GM18502 (cell line): ENCODE data around the gene TRPV5.
"Not testable (repeated sequence)": the region's sequence is repeated elsewhere in the genome, so short reads cannot be mapped to it uniquely, and the experiment has no call there.

Experiments
- ATAC-seq: cut with Tn5 transposase; IDR thresholded peaks from one replicate; pipeline ENCODE4 v1.9.1; 2021; ENCODE audit warnings: mild to moderate bottlenecking; ENCODE audit not compliant: unreplicated experiment, poor library complexity

Gene TRPV5

DNA sequence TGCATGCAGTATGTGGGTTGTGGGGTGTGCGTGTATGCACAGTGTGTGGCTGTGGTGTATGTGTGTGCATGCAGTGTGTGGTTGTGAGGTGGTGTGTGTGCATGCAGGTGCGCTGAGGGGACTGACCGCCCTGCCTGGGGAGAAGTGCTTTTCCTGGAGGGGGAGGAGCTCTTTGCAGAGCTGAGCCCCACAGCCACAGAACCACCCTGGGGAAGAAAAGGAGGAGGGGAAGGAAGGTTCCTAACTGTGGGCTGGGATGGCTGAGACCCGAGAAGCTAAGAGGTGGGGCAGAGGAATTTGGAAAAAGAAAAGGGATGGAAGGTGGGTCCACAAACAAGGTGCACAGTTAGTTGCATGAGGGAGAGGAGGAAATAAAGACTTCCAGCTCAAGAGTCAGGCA lies at the start of gene TRPV5:
TSS of gene TRPV5 (minus strand) at position 123 of the 400 bp plus-strand sequence. CDS start 287 bp downstream, outside the sequence.
- ATAC-seq: no peak

DNA sequence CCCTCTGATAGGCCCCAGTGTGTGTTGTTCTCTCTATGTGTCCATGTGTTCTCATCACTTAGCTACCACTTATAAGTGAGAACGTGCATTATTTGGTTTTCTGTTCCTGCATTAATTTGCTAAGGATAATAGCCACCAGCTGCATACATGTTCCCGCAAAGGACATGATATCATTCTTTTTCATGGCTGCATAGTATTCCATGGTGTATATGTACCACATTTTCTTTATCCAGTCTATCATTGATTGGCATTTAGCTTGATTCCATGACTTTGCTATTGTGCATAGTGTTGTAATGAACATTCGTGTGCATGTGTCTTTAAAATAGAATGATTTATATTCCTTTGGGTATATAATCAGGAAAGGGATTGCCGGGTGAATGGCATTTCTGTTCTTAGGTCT lies 44.9 kb upstream of the TRPV5 start:
- ATAC-seq: not testable (repeated sequence)

DNA sequence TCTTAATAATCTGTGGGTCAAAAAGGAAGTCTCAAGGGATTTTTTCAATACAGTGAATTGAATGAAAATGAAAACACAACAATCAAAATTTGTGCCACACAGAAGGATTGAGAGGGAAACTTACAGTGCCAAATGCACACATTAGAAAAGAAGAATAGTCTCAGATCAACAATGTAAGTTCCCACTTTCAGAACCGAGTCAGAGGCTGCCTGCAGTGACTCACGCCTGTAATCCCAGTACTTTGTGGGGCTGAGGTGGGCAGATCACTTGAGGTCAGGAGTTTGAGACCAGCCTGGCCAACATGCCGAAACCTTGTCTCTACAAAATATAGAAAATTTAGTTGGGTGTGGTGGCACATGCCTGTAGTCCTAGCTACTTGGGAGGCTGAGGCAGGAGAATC lies 41.1 kb upstream of the TRPV5 start:
- no peak for ATAC-seq

DNA sequence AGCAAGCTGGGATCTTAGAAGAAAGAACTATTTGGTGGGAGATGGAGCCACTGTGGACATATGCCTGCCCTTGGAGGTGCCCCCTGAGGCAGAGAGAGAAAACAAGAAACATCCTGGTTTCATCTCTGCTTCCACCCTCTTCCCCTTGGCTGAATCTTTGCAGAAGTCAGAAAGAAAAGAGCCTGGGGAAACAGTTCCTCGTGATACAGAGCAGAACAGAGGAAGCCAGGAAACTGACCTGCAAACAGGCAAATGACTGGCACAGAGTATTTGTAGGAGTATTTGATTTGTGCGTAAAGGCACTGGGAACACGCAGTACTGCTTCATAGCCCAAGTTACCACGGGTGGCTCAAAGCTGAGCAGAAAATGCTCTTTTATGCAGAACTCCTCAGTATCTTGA lies 35.6 kb upstream of the TRPV5 start:
- no peak for ATAC-seq

DNA sequence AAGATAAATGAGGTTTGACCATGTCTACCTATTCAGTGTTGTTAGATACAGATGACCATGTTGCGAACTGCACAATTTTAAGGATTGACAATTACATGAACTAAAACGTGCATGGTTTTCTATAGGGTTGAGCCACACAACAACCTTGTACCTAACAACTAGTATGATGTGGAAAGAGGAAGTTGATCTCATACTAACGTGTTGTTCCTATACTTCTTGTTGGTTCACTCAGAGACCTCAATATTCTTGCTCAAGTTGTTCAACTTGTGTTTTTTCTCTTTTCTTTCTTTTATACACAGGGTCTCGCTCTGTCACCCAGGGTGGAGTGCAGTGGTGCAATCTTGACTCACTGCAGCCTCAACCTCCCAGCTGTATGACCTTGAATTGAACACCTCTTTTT lies 34.7 kb upstream of the TRPV5 start:
- no peak for ATAC-seq

DNA sequence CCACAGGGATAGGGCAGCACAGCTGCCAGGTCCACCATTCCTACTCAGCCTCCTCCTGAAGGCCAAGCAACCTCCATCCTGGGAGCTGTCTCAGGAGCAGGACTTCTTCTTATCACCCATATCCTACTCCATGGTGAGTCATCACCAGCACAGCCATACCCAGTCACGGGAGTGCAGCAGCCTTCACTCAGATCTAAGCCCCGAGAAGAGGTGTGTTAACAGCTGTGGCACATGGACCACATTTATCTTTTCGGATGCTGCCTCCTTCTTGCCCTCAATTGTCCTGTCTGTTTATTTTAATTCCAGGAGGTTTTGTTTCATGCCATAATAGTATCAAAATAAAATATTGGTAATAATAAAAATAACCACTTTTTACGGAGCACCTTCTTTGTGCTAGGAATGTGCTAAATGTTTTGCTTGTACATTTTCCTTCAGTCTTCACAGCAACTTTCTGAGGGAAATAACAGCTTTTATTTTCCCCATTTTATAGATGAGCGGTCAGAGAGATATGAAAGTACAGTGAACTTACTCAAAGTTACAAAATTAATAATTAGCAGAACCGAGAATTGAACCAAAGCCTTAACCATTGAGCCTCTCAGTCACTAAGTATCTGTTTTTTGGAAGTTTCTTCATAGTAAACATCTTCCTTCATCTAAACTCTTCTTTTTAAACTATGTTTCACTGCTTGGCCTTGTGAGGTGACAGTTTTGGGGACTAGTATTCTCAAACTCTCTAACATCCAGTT lies 31.1 kb upstream of the TRPV5 start:
- no peak for ATAC-seq

DNA sequence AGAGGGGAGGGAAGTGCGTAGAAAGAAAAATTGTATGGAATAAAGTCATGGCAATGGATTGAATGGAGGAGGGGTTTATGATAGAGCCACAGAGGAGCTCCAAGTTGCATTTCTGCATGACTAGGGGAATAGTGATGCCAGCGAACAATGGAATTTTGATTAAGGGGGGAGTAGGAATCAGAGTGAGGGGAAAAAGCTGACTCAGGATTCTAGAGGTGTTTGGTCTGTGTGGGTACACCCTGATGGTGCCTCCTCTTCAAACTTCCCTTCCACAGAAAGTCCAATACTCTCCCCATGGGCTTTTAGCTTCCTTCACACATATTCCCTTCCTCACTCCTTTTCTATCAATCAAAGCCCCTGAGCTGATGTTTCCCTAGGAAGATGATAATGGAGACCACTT lies 30.4 kb upstream of the TRPV5 start:
- ATAC-seq: no peak

DNA sequence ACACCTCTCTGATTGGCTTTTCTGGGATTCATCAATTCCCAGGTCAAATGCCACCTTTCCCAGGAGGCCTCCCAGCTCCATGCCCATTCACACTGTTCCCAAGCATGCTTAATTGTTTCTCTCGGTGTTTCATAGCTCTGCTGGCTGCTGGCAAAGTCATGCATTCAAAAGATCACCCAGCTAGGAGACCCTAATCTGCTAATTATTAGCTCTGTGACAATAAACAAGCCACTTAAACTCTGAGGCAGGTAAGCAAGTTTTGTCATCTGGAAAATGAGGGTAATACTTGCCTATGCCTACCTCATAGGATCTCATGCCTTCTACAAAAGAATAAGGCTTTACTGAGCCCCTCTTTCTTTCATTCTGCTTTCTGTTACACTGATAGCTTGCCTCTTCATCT lies 29.4 kb upstream of the TRPV5 start:
- ATAC-seq: no peak

DNA sequence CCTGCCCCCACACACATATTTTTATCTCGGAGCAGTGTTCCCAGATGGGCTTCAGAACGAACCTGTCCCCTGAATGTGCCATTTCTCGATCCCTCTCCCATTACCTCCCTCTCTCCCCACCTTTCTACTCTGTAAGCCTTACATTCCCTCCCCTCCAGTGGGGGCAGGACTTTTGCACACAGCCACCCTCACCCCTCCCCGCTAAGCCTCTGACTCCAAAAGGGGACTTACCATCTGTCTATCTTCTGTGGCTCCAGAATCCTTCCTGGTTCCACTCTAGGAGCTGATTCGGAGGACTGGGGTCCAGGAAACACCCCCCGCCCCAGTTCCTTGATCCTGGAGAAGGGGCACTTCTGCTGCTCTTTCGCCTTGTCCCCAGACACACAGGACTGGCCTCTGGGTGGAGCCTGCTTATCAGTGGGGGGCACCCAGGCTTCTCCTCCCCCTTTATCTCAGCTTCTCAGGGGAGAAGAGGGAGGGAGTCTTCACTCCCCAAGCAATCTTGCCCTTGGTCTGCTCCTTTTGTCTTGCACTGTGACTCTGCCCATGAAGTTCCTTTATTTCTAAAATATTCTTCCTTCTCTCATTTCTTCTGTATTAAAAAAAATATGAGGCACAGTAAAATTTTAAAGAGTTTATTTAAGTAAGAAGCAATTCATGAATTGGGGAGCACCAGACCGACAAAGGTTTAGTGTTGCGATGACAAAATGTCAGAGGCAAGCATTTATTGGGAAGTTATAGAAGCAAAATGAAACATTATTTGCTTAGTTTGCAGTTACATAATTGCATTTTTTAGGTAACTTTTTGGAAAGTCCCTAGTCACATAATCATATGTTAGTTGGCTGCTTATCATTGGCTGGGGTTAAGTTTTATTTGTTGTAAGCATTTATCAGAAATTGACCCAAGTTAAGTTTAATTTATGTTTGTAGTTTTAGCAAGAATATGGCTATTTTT lies 28.7 kb upstream of the TRPV5 start, which contains the start of gene KEL:
TSS of gene KEL (minus strand) at position 391 of the 954 bp plus-strand sequence. CDS start at position 234, 157 bp downstream.
- ATAC-seq: no peak

DNA sequence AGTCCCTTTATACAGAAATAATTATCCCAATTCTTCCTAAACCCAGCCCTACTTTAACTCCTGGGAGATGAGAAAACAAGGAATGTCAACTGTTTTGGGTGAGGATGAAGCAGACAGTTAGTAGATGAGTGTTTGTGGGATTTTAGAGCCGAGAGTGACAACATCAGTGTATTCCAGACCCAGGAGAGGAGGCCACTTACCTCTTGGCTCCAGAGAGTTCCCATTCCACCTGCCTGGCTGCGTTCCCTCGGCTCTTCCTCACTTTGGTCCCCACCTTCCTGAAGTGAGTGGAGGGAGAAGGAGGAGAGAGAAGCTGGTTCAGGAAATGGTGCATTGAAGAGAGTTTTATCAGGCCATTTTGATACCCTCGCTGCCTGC lies 28.0 kb upstream of the TRPV5 start:
- no peak for ATAC-seq

DNA sequence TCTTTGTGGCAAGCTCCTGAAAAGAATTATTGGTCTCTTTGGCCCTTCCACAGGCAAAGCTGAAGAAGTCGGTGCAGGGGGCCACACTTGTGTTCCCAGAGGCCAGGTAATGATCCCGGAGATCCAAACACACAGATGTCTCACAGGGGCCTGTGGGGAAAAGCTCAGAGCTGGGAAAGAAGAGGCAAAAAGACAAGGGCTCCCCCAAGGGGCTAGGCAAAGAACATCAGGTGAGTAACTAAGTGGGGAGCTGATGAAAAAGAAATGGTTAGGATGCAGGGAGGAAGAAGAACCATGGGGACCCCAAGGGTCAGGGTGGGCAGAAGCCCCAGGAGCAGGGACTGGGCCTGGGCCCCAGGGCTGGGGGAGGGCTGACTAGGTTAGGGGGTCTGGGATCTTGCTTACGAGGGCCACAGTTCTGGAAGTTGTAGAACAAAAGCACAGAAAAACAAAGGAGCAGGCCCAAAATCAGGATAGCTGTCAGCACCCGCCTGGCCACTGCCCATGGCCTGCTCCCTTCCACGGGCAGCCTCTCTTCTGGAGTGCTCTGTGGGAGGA lies 27.5 kb upstream of the TRPV5 start:
- no peak for ATAC-seq

DNA sequence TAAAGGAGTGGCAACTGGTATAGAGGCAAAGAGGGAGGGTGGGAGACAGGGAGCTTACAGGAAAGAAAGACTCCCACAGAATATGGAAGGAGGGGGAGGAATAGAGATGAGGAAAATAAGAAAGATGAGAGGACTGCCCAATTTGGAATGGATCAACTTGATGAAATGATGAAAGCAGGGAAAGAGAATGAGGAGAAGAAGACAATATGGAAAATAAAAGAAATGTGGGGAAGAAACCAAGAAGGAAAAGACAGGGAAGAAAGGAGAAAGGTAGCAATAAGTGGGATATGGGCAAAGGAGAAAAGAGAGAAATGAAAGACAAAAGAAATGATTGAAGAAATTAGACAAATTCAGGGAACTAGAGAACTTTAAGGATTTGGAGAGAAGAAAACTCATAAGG lies 25.7 kb upstream of the TRPV5 start:
- ATAC-seq: no peak

DNA sequence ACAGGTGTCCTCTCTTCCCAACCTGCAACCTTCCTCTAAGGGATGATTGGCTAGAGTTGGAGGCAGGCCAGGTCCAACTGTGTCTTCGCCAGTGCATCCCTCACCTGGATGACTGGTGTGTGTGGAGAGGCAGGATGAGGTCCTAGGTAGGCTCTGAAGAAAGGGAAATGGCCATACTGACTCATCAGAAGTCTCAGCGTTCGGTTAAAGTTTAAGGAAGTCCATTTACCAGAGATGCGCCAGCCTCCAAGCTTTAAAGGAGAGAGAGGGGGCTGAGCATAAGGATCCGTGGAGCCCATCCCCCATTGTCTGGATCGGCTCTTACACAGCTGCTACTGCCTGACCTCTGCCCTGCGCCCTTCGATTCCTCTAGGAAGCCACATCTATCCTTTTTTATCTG lies 24.2 kb upstream of the TRPV5 start:
- ATAC-seq: no peak

DNA sequence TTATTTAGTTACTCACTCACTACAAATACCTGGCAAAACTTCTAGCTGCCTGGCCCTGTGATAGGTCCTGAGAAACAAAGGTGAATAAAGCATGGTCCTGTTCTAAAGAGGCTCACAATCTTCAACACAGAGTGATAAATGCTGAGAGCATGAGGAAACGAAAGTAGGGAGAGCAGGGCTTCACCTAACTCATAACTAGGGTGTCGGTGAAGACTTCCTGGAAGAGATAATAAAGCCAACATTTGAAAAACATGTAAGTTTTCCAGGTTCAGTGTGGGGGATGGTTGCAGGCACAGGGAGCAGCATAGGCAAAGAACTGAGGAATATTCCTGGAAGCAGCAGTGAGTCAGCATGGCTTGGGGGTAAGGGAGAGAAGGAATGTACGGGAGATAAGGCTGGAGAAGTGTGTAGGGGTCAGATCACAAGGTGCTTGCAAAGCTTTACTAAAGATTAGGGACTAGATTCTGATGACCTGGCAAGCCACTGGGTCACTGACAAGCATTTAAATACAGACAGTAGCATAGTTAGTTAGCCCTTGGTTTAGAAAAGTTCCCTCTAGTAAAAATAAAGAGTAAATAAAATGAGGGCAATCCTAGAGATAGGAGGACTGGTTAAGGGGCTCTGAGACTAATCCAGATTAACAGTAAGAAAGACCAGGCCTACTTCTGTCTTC lies 23.5 kb upstream of the TRPV5 start:
- ATAC-seq: no peak

DNA sequence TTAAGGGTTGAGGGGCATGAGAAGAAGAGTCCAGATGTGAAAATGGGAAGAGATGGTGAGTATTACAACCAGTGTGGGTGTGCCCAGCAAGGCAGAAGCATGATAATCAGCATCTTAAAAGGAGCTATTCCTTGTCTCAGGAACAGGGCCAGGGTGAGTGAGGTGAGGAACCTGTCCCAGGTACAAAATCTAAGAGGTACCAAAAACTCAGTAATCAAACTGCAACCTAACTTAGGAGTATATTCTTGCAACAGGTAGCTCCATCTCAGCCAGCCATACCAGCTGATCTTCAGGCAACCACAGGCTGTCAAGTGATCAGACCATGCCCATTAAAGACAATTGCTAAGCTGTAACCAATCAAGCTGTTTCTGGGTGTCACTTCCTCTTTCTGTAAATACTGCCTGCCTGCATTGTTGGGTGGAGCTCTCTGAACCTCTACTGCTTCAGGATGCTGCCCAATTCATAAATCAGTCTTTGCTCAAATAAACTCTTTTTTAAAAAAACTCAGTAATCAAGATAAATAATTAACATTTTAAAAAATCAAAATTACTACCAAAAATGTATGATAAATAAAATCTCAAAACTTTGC lies 21.2 kb upstream of the TRPV5 start:
- no peak for ATAC-seq

DNA sequence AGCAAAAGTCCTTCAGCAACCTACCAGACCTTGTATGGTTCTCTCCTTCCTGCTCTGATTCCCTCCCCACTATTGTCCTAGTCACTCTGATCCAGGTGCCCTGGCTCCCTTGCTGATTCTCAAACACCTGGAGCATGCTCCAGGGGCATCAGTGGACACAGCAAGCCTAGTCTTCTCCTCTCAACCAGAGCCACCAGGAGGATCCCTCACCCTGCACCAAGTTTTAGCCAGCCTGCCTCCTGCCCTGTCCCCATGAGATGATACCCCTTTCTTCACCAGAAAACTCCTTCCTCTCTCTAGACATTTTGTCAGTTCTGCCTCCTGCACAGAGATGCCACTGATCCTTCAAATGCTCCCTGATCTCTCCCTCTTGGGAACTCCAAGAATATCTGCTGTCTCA lies 16.7 kb upstream of the TRPV5 start:
- ATAC-seq: no peak

DNA sequence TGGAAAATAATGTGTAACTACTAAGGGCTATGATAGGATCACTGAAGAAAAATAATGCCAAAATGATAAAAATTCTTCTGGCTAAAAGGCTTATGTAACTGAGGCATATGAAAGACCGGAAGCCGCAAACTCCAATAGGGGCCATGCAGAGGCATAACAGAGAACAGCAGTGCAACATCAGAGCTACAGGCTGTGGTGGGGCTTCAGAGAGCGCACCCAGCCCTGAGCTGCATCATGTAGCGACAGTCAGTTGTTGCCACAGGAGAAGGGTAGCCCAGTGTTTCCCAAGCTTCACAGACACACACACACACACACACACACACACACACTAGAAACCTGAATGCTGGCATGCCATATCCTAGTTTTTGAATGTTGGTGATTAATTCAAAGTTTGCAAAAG lies 15.1 kb upstream of the TRPV5 start:
- no peak for ATAC-seq

DNA sequence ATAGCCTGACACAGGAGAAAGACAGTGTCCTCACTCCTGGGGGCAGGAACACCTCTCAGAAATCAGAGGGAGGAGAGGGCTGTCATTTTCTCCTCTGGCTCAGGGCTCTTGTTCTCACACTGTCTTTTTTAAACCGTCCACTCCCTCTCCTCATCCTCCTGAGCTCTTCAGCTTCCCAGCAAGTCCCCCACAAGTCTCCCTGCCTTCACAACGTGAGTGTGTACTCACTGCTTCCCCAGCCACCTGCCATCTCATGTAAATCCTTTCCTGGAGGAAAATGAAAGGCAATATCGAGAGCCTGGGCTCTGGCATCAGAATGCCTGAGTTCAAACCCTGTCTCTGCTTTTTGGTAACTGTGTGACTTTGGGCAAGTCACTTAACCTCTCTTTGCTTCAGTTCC lies 11.5 kb upstream of the TRPV5 start:
- no peak for ATAC-seq

DNA sequence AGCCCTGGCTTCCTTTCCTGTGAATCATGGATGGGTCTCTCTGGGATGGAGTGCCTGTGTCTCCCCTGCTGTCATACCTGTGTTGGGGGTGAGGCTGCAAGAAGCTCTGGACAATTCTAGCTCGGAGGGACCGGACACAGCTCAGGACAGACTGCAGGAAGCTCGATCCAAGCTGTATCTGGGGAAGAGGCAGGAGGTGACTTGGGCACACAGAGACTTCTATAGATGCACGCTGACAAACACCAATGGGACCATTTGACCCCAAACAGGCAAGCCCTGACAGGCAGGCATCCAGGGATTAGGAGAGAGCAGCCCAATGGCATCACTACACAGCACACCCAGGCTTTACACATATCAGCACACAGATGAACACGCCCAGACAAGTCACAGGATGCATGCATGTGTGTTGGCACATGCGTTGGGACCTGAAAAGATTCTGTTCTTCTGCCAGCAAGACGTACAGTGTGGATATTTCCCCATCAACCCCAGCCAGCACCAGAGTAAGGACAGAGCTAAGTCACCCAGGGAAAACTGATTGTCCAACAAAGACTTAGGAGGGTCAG lies 10.2 kb upstream of the TRPV5 start:
- no peak for ATAC-seq

DNA sequence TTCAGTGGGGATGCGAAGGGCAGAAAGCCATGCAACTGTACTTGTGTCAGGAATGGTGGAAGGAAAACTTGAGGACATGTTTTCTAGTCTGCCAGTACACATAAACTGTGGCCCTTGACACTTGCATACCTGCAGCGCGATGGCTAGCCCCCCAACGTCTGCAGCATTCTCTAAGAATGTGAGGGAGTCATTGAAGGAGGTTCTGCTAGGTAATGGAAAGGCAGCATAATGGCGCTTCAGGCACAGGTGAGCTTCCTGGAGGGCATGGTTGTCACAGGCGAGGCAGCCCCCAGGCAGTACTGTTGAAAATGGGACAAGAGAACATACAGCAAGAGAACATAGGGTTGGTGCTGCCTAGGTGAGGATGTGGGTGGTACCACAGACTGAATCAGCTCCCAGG lies 9.2 kb upstream of the TRPV5 start:
- no peak for ATAC-seq
